ENCODE data around the gene RNU7-1.

- TF ChIP-seq POLR2A (IDR thresholded peaks at IDR 0.05) (no peak), CTCF (IDR thresholded peaks at IDR 0.05) (no peak)
These were observed 20.4 kb upstream of the RNU7-1 start for GRCh38 chr12:6923003-6923732.
